Psoas muscle (tissue), 8 donors: ENCODE data around the gene CLK2. TPM values are rescaled to one million over a fixed set of nuclear protein-coding genes. Genes with fewer than 3 reads are reported as not detected.
A peak's percentile ranks its signal among the peaks of the same experiment; 100 is the strongest.
"Not testable (repeated sequence)": the region's sequence is repeated elsewhere in the genome, so short reads cannot be mapped to it uniquely, and the experiment has no call there.

Source experiments
- ATAC-seq, 4 donors: fragments of 200-7000 bp; cut with Tn5 transposase; one replicate each; pipeline ENCODE4 v1.9.1; 2020; ENCODE audit warnings: moderate library complexity in 3 of 4, mild to moderate bottlenecking in 2 of 4
- DNase-seq, 2 donors: peaks; one replicate each; pipeline ENCODE4 v3.0.0-alpha.2; 2020
- H3K27ac ChIP-seq: fragments of 200-600 bp; one replicate; pipeline ENCODE4 v1.8.0; 2022
- H3K27me3 ChIP-seq, 3 donors: fragments of 200-600 bp in 1 of 3; one replicate each; pipeline versions ENCODE4 v1.6.1 to v1.8.0; 2013 to 2022; ENCODE audit warnings: low read length in 2 of 3, mild to moderate bottlenecking in 2 of 3, moderate library complexity in 1 of 3; ENCODE audit not compliant: insufficient read depth in 3 of 3
- H3K36me3 ChIP-seq, 2 donors: fragments of 200-600 bp in 1 of 2; one replicate each; pipeline versions ENCODE4 v1.6.1 to v1.8.0; 2013 to 2022; ENCODE audit warnings: low read depth in 1 of 2, mild to moderate bottlenecking in 1 of 2, moderate library complexity in 1 of 2; ENCODE audit not compliant: insufficient read depth in 1 of 2
- H3K4me1 ChIP-seq: fragments of 200-600 bp; one replicate; pipeline ENCODE4 v1.8.0; 2022
- H3K4me3 ChIP-seq: fragments of 200-600 bp; one replicate; pipeline ENCODE4 v1.8.0; 2022; ENCODE audit warnings: mild to moderate bottlenecking
- H3K9me3 ChIP-seq: fragments of 200-600 bp; one replicate; pipeline ENCODE4 v1.8.0; 2022
- CTCF ChIP-seq: fragments of 200-600 bp; IDR thresholded peaks from one replicate; pipeline ENCODE4 v1.8.0; 2022; ENCODE audit warnings: antibody characterized with exemption
- WGBS, 3 donors: extraction: QIAGEN DNeasy Blood & Tissue Kit; methylation state at CpG; one replicate each; pipeline versions ENCODE4 v1.1.6 to v1.1.7; 2013; 5-methylcytosine and 5-hydroxymethylcytosine counted together
- intact Hi-C, 2 donors: fragments of 100-400 bp; cut with DNase I; formaldehyde crosslinking; loops; one replicate each; pipeline versions ENCODE4 v1.11.0 to v1.14.2; 2022
- polyA plus RNA-seq, 3 donors: library from polyadenylated mRNA; stranded (reverse); fragments of 200-250 nt; gene quantifications; one replicate each; pipeline ENCODE4 v1.2.3, GENCODE V29; 2013
- total RNA-seq, 4 donors: library from RNA; stranded (reverse); fragmentation: NEBNext Ultra II Directional in 2 of 4; extraction: Animal tissue kit (Norgen Biotek cat#: 25700) in 2 of 4; gene quantifications; one replicate each; pipeline versions ENCODE4 v1.2.1 to v1.2.4, GENCODE V29; 2021 to 2023
- donor health status: healthy with polysubstance abuse.
- donor health status: DM: no; HTN: no; CAD: no; lungs with moderate emphysema.
- donor health status: Bipolar disorder and iron deficiency.
- donor health status: healthy.
- donor health status: DM: yes; HTN: yes; CAD: no.
- donor health status: DM: no; HTN: no; CAD: no.
- donor health status: DM: no; HTN: no; CAD: no.
- donor health status: DM: yes; HTN: yes; CAD: no.

The CLK2 gene
- total and polyA plus RNA-seq, 7 donors: 11.7 to 28.5 (median 20.9) TPM

- H3K4me1 ChIP-seq: peaks cover 5% of the 10 kb centered on the region
- no peaks in the 10 kb centered on the region for H3K36me3 ChIP-seq
- WGBS, 3 donors: 0 to 13% (median 3%) methylated on average over 1 of the region's 1 CpG
- intact Hi-C loops: no loop called here
- H3K9me3 ChIP-seq: no peaks in the 10 kb centered on the region
- no peak overlapping the region for H3K27ac ChIP-seq
- no peak for DNase-seq
- H3K4me3 ChIP-seq: no peak overlapping the region
- H3K27me3 ChIP-seq: no peaks in the 10 kb centered on the region
- TF ChIP-seq CTCF: no peak
- ATAC-seq: peak in 3 of 4 donors; percentile 42 to 69 (median 43)
These were observed 53.7 kb downstream of the CLK2 start for GRCh38 chr1:155219592-155220031.

- 32 to 38% (median 35%) methylated on average over 7 of the region's 7 CpGs for WGBS, 3 donors
- H3K9me3 ChIP-seq: no peaks in the 10 kb centered on the region
- no peak overlapping the region for H3K27ac ChIP-seq
- H3K27me3 ChIP-seq: no peaks in the 10 kb centered on the region
- H3K4me3 ChIP-seq: peak overlapping the region; percentile 56
- no peaks in the 10 kb centered on the region for H3K36me3 ChIP-seq
- H3K4me1 ChIP-seq: peaks cover 5% of the 10 kb centered on the region
- ATAC-seq (peak; percentile 64 to 90 (median 72)), DNase-seq (no peak)
- intact Hi-C loops: no loop called here
- TF ChIP-seq CTCF: no peak
These were observed 54.3 kb downstream of the CLK2 start for GRCh38 chr1:155218854-155219591.

GRCh38 chr1:155214702-155215101 lies 58.6 kb downstream of the CLK2 start:
- H3K27me3 ChIP-seq, H3K27ac ChIP-seq, DNase-seq, ATAC-seq, H3K4me1 ChIP-seq, intact Hi-C loops, H3K4me3 ChIP-seq, H3K9me3 ChIP-seq: not testable (repeated sequence)
- WGBS, 3 donors: 65 to 79% (median 75%) methylated on average over 3 to 8 of the region's 10 CpGs
- H3K36me3 ChIP-seq: peaks cover 3 to 21% of the 10 kb centered on the region in 2 donors

Other genes starting within 250 kb of the CLK2 start
- under 1 TPM in 2 of 4 donors, not detected in 2; 0.19 to 0.56 TPM for gene DCST2, start 239.7 kb downstream of the CLK2 start, total RNA-seq
- gene DCST2, start 239.7 kb downstream of the CLK2 start, polyA plus RNA-seq: under 1 TPM; 0.04 to 0.38 (median 0.07) TPM
- gene DCST1, start 239.7 kb downstream of the CLK2 start, total RNA-seq: under 1 TPM in 2 of 4 donors, not detected in 2; 0.12 to 0.34 TPM
- not detected for gene DCST1, start 239.7 kb downstream of the CLK2 start, polyA plus RNA-seq
- 10 to 100 TPM; 38.4 to 50.9 (median 49.3) TPM for gene ADAM15, start 222.2 kb downstream of the CLK2 start, total RNA-seq
- gene ADAM15, start 222.2 kb downstream of the CLK2 start, polyA plus RNA-seq: 10 to 100 TPM; 33.2 to 45.4 (median 41.0) TPM
- gene EFNA4, start 209.8 kb downstream of the CLK2 start, total RNA-seq: 1 to 10 TPM in 1 of 4 donors, under 1 TPM in 3; 0.69 to 1.1 (median 0.77) TPM
- 1 to 10 TPM in 2 of 3 donors, under 1 TPM in 1; 0.39 to 1.3 (median 1.2) TPM for gene EFNA4, start 209.8 kb downstream of the CLK2 start, polyA plus RNA-seq
- gene EFNA3, start 194.7 kb downstream of the CLK2 start, total RNA-seq: under 1 TPM in 3 of 4 donors, not detected in 1; 0.32 to 0.69 (median 0.57) TPM
- gene EFNA3, start 194.7 kb downstream of the CLK2 start, polyA plus RNA-seq: under 1 TPM; 0.17 to 1.00 (median 0.39) TPM
- gene EFNA1, start 145.6 kb downstream of the CLK2 start, total RNA-seq: 10 to 100 TPM; 11.4 to 42.6 (median 33.0) TPM
- gene EFNA1, start 145.6 kb downstream of the CLK2 start, polyA plus RNA-seq: 10 to 100 TPM in 2 of 3 donors, 1 to 10 TPM in 1; 5.5 to 15.0 (median 12.4) TPM
- gene SLC50A1, start 137.7 kb downstream of the CLK2 start, total RNA-seq: 1 to 10 TPM; 6.7 to 8.4 (median 7.8) TPM
- 10 to 100 TPM in 2 of 3 donors, 1 to 10 TPM in 1; 7.5 to 16.2 (median 10.8) TPM for gene SLC50A1, start 137.7 kb downstream of the CLK2 start, polyA plus RNA-seq
- 10 to 100 TPM; 47.0 to 54.5 (median 50.0) TPM for gene DPM3, start 133.0 kb downstream of the CLK2 start, total RNA-seq
- gene DPM3, start 133.0 kb downstream of the CLK2 start, polyA plus RNA-seq: 100 to 1,000 TPM; 110 to 123 (median 122) TPM
- gene KRTCAP2, start 100.2 kb downstream of the CLK2 start, total RNA-seq: 100 to 1,000 TPM; 115 to 152 (median 118) TPM
- 100 to 1,000 TPM; 137 to 171 (median 149) TPM for gene KRTCAP2, start 100.2 kb downstream of the CLK2 start, polyA plus RNA-seq
- under 1 TPM in 2 of 4 donors, not detected in 2; 0.15 to 0.16 TPM for gene TRIM46, start 99.7 kb downstream of the CLK2 start, total RNA-seq
- under 1 TPM in 2 of 3 donors, not detected in 1; 0.03 TPM for gene TRIM46, start 99.7 kb downstream of the CLK2 start, polyA plus RNA-seq
- gene THBS3, start 65.6 kb downstream of the CLK2 start, total RNA-seq: 1 to 10 TPM; 3.1 to 8.1 (median 4.5) TPM
- gene THBS3, start 65.6 kb downstream of the CLK2 start, polyA plus RNA-seq: 1 to 10 TPM; 2.8 to 3.5 (median 2.8) TPM
- gene MTX1, start 64.8 kb downstream of the CLK2 start, total RNA-seq: 10 to 100 TPM in 3 of 4 donors, 1 to 10 TPM in 1; 8.1 to 17.7 (median 14.0) TPM
- 10 to 100 TPM; 25.8 to 47.1 (median 27.4) TPM for gene MTX1, start 64.8 kb downstream of the CLK2 start, polyA plus RNA-seq
- gene ENTREP3, start 18.0 kb downstream of the CLK2 start, total RNA-seq: 10 to 100 TPM; 20.6 to 28.8 (median 23.8) TPM
- 10 to 100 TPM; 17.6 to 61.3 (median 21.2) TPM for gene ENTREP3, start 18.0 kb downstream of the CLK2 start, polyA plus RNA-seq
- gene SCAMP3, start 11.1 kb downstream of the CLK2 start, total RNA-seq: 10 to 100 TPM; 49.5 to 70.7 (median 57.2) TPM
- gene SCAMP3, start 11.1 kb downstream of the CLK2 start, polyA plus RNA-seq: 100 to 1,000 TPM in 2 of 3 donors, 10 to 100 TPM in 1; 75.0 to 159 (median 108) TPM
- gene HCN3, start 4.0 kb upstream of the CLK2 start, total RNA-seq: under 1 TPM in 3 of 4 donors, not detected in 1; 0.27 to 0.82 (median 0.32) TPM
- gene HCN3, start 4.0 kb upstream of the CLK2 start, polyA plus RNA-seq: under 1 TPM; 0.38 to 0.97 (median 0.52) TPM
- gene PKLR, start 27.9 kb upstream of the CLK2 start, total RNA-seq: not detected
- under 1 TPM in 1 of 3 donors, not detected in 2; 0.01 TPM for gene PKLR, start 27.9 kb upstream of the CLK2 start, polyA plus RNA-seq
- gene FDPS, start 35.4 kb upstream of the CLK2 start, total RNA-seq: 10 to 100 TPM; 46.2 to 60.8 (median 48.8) TPM
- 10 to 100 TPM; 53.7 to 85.2 (median 54.9) TPM for gene FDPS, start 35.4 kb upstream of the CLK2 start, polyA plus RNA-seq
- gene RUSC1, start 47.4 kb upstream of the CLK2 start, total RNA-seq: 10 to 100 TPM in 1 of 4 donors, 1 to 10 TPM in 3; 6.5 to 14.2 (median 8.7) TPM
- gene RUSC1, start 47.4 kb upstream of the CLK2 start, polyA plus RNA-seq: 10 to 100 TPM; 10.3 to 21.6 (median 16.4) TPM